Right forelimb (tissue), 1 donor: ENCODE measurements around the gene MTHFD2L.
"Not testable (repeated sequence)": the region's sequence is repeated elsewhere in the genome, so short reads cannot be mapped to it uniquely, and the experiment has no call there.

Experiments used
- DNase-seq: peaks from one replicate; pipeline ENCODE4 v3.0.0-alpha.2; 2018

Gene MTHFD2L

GRCh38 chr4:74190919-74191397, 33.0 kb downstream of the MTHFD2L start:
- DNase-seq, result no peak

GRCh38 chr4:74197080-74197479, 39.2 kb downstream of the MTHFD2L start:
- no peak for DNase-seq

- no peak for DNase-seq
Observed at GRCh38 chr4:74202062-74202586, 44.2 kb downstream of the MTHFD2L start.

GRCh38 chr4:74203467-74203866, 45.5 kb downstream of the MTHFD2L start:
- DNase-seq, result no peak

GRCh38 chr4:74205046-74205445, 47.1 kb downstream of the MTHFD2L start:
- DNase-seq, result no peak

- DNase-seq, result no peak
Observed at GRCh38 chr4:74205559-74205958, 47.6 kb downstream of the MTHFD2L start.

GRCh38 chr4:74206088-74206825, 48.3 kb downstream of the MTHFD2L start:
- DNase-seq, result no peak

GRCh38 chr4:74214457-74215159, 56.7 kb downstream of the MTHFD2L start:
- DNase-seq, result not testable (repeated sequence)

- DNase-seq, result not testable (repeated sequence)
Observed at GRCh38 chr4:74215236-74215635, 57.3 kb downstream of the MTHFD2L start.

- DNase-seq, result no peak
Observed at GRCh38 chr4:74217365-74217764, 59.4 kb downstream of the MTHFD2L start.

GRCh38 chr4:74218201-74218600, 60.3 kb downstream of the MTHFD2L start:
- DNase-seq, result no peak

GRCh38 chr4:74219240-74219639, 61.3 kb downstream of the MTHFD2L start:
- DNase-seq, result no peak

- DNase-seq, result no peak
Observed at GRCh38 chr4:74223098-74223497, 65.2 kb downstream of the MTHFD2L start.

- no peak for DNase-seq
Observed at GRCh38 chr4:74223801-74224200, 65.9 kb downstream of the MTHFD2L start.

GRCh38 chr4:74228691-74229640, 71.0 kb downstream of the MTHFD2L start:
- peak; percentile 58 for DNase-seq

GRCh38 chr4:74230902-74231499, 73.1 kb downstream of the MTHFD2L start:
- no peak for DNase-seq

- DNase-seq, result no peak
Observed at GRCh38 chr4:74235135-74235534, 77.2 kb downstream of the MTHFD2L start.

- DNase-seq, result no peak
Observed at GRCh38 chr4:74237425-74237966, 79.6 kb downstream of the MTHFD2L start.

- no peak for DNase-seq
Observed at GRCh38 chr4:74244049-74244448, 86.1 kb downstream of the MTHFD2L start.

- DNase-seq, result no peak
Observed at GRCh38 chr4:74252933-74253332, 95.0 kb downstream of the MTHFD2L start.

- DNase-seq, result no peak
Observed at GRCh38 chr4:74254386-74254785, 96.5 kb downstream of the MTHFD2L start.

- no peak for DNase-seq
Observed at GRCh38 chr4:74255096-74255495, 97.2 kb downstream of the MTHFD2L start.
